AG04449 (cell line): ENCODE measurements around the gene ZNF273.

Experiments used
- CTCF ChIA-PET: fragments of 350-600 bp; formaldehyde crosslinking; extraction: SDS; loops from one replicate; lab custom pipeline; 2021; ENCODE audit warnings: antibody characterized with exemption; lab: Yijun Ruan, JAX
- POLR2A ChIA-PET: fragments of 400-600, 350-600 bp; formaldehyde crosslinking; extraction: SDS; loops from one replicate; lab custom pipeline; 2020; ENCODE audit warnings: antibody characterized with exemption, inconsistent platforms; lab: Yijun Ruan, JAX
- DNase-seq: peaks from one replicate; pipeline ENCODE4 v3.0.0-alpha.2; 2010; ENCODE audit warnings: low read depth, low spot score
- H3K4me3 ChIP-seq: 2 replicates; pipeline ENCODE4 v1.5.1; 2011; ENCODE audit warnings: low read depth, mild to moderate bottlenecking, control low read depth, low read length
- CTCF ChIP-seq: IDR thresholded peaks from one replicate; pipeline ENCODE4 v1.5.1; 2011; ENCODE audit warnings: mild to moderate bottlenecking, moderate library complexity, low read length, control low read depth, inconsistent platforms; ENCODE audit not compliant: insufficient read depth; ENCODE audit errors: missing control alignments

ZNF273 gene

GRCh38 chr7:64876792-64877713 is 26.0 kb upstream of the ZNF273 start:
- ChIA-PET CTCF (no interaction called here), POLR2A (no interaction called here)
- no peak overlapping the region; the same call in 1 of the 2 replicates for H3K4me3 ChIP-seq
- TF ChIP-seq CTCF: no peak
- DNase-seq: no peak

- no peak for DNase-seq
- TF ChIP-seq CTCF: no peak
- ChIA-PET POLR2A (no interaction called here), CTCF (no interaction called here)
- no peak overlapping the region; the same call in 1 of the 2 replicates for H3K4me3 ChIP-seq
Observed at GRCh38 chr7:64877714-64878610, 25.1 kb upstream of the ZNF273 start.

- no peak overlapping the region for H3K4me3 ChIP-seq
- no peak for TF ChIP-seq CTCF
- ChIA-PET POLR2A (no interaction called here), CTCF (no interaction called here)
- no peak for DNase-seq
Observed at GRCh38 chr7:64878684-64879083, 24.4 kb upstream of the ZNF273 start.

GRCh38 chr7:64879086-64879730 is 23.9 kb upstream of the ZNF273 start:
- DNase-seq: no peak
- ChIA-PET CTCF (no interaction called here), POLR2A (no interaction called here)
- no peak for TF ChIP-seq CTCF
- no peak overlapping the region for H3K4me3 ChIP-seq

GRCh38 chr7:64879800-64880199 is 23.3 kb upstream of the ZNF273 start:
- ChIA-PET CTCF (no interaction called here), POLR2A (no interaction called here)
- no peak for TF ChIP-seq CTCF
- DNase-seq: no peak
- H3K4me3 ChIP-seq: no peak overlapping the region
